Body of pancreas (tissue), 4 donors: ENCODE results near the gene SPRY4. TPM values are rescaled to one million over a fixed set of nuclear protein-coding genes. Genes with fewer than 3 reads are reported as not detected.
"Not testable (repeated sequence)": the region's sequence is repeated elsewhere in the genome, so short reads cannot be mapped to it uniquely, and the experiment has no call there.

Experiments used
- ATAC-seq: fragments of 150-250 bp; one replicate; pipeline ENCODE4 v1.9.1; 2016
- DNase-seq, 4 donors: peaks; one replicate each; pipeline ENCODE4 v3.0.0-alpha.2; 2019
- H3K27ac ChIP-seq, 4 donors: fragments of 200-600 bp; sonication (generic); 1 replicate in 3 of 4; 2 replicates in 1 of 4; pipeline versions ENCODE4 v1.5.1 to v1.6.1; 2016 to 2019; ENCODE audit warnings: mild to moderate bottlenecking in 1 of 4, mixed read lengths in 1 of 4, moderate library complexity in 1 of 4
- H3K27me3 ChIP-seq, 2 donors: fragments of 200-600 bp; sonication (generic); one replicate each; pipeline ENCODE4 v1.6.0; 2016; ENCODE audit warnings: mild to moderate bottlenecking in 1 of 2
- H3K36me3 ChIP-seq, 2 donors: fragments of 200-600 bp; sonication (generic); replicated peaks in 1 of 2; 2 replicates each; pipeline ENCODE4 v1.5.1; 2016; ENCODE audit warnings: low read depth in 2 of 2; ENCODE audit not compliant: insufficient read depth in 1 of 2
- H3K4me1 ChIP-seq: fragments of 200-600 bp; sonication (generic); one replicate; pipeline ENCODE4 v1.6.0; 2016
- H3K4me3 ChIP-seq, 2 donors: fragments of 200-600 bp; sonication (generic); 1 replicate in 1 of 2; 2 replicates in 1 of 2; pipeline ENCODE4 v1.5.1; 2016 to 2019
- H3K9me3 ChIP-seq, 3 donors: fragments of 200-600 bp; sonication (generic); 1 replicate in 2 of 3; 2 replicates in 1 of 3; pipeline ENCODE4 v1.5.1; 2016
- POLR2A ChIP-seq, 3 donors: fragments of 450-650 bp; IDR thresholded peaks; one replicate each; pipeline ENCODE4 v1.6.1; 2016; ENCODE audit warnings: antibody characterized with exemption in 3 of 3, mild to moderate bottlenecking in 2 of 3
- WGBS, 2 donors: methylation state at CpG; one replicate each; pipeline ENCODE4 v1.1.5; 2017; 5-methylcytosine and 5-hydroxymethylcytosine counted together
- intact Hi-C: fragments of 100-400 bp; cut with DNase I; formaldehyde crosslinking; loops from one replicate; pipeline ENCODE4 v1.15.1; 2023
- total RNA-seq, 2 donors: library from RNA; depleted of rRNA; stranded (reverse); fragments of >200 nt; gene quantifications; one replicate each; pipeline ENCODE4 v1.1.0, GENCODE V29; 2016
- TF ChIP-seq, protein P1 (sequence below), 7 experiments: fragments of 450-650 bp in 4 of 7; fragments of 200-600 bp in 3 of 7; sonication (generic) in 3 of 7; IDR thresholded peaks; one replicate each; pipeline ENCODE4 v1.5.1; 2016 to 2019; ENCODE audit warnings: antibody characterized with exemption in 7 of 7

Gene SPRY4
- total RNA-seq, 2 donors from 2014 or later, result 6.7 to 18.5 TPM

DNA sequence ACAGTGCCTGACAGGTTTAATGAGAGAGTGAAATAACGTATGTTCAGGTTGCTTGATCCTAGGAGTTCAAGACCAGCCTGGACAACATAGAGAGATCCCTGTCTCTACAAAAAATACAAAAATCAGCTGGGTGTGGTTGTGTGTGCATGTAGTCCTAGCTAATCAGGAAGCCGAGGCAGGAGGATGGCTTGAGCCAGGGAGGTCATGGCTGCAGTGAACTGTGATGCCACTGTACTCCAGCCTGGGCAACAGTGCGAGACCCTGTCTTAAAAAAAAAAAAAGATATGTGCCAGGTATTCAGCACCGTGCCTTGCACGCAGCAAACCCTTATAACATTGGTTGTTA is 38.8 kb upstream of the SPRY4 start:
- no peak for TF ChIP-seq POLR2A (IDR thresholded peaks at IDR 0.05)
- TF ChIP-seq, protein P1, sequence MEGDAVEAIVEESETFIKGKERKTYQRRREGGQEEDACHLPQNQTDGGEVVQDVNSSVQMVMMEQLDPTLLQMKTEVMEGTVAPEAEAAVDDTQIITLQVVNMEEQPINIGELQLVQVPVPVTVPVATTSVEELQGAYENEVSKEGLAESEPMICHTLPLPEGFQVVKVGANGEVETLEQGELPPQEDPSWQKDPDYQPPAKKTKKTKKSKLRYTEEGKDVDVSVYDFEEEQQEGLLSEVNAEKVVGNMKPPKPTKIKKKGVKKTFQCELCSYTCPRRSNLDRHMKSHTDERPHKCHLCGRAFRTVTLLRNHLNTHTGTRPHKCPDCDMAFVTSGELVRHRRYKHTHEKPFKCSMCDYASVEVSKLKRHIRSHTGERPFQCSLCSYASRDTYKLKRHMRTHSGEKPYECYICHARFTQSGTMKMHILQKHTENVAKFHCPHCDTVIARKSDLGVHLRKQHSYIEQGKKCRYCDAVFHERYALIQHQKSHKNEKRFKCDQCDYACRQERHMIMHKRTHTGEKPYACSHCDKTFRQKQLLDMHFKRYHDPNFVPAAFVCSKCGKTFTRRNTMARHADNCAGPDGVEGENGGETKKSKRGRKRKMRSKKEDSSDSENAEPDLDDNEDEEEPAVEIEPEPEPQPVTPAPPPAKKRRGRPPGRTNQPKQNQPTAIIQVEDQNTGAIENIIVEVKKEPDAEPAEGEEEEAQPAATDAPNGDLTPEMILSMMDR (IDR thresholded peaks at IDR 0.05), result no peak
- Histone ChIP-seq H3K9me3 (no peaks in the 10 kb centered on the region), H3K36me3 (no peaks in the 10 kb centered on the region), H3K4me3 (no peak overlapping the region), H3K27ac (peak overlapping the region in 3 of 4 donors; percentile 75 to 76 (median 75)), H3K4me1 (peaks cover 25% of the 10 kb centered on the region), H3K27me3 (no peaks in the 10 kb centered on the region)
- ATAC-seq, result no peak
- WGBS, 2 donors, result 87 to 91% methylated on average over 5 of the region's 5 CpGs
- no peak for DNase-seq
- intact Hi-C loops, result no loop called here

DNA sequence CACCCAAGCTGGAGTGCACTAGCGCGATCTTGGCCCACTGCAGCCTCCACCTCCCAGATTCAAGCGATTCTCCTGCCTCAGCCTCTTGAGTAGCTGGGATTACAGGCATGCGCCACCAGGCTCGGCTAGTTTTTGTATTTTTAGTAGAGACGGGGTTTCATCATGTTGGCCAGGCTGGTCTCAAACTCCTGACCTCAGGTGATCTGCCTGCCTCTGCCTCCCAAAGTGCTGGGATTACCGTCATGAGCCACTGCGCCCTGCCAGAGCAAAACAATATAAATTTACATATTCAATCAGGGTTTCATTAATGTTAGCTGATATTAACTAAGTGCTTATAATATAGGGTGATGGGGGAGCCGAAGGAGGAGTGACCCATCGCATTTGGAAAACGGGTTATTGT is 37.4 kb upstream of the SPRY4 start:
- H3K27ac ChIP-seq, result peak overlapping the region; percentile 63 to 76 (median 75)
- H3K36me3 ChIP-seq, H3K9me3 ChIP-seq, DNase-seq, ATAC-seq, H3K27me3 ChIP-seq, intact Hi-C loops, H3K4me3 ChIP-seq: not testable (repeated sequence)
- peaks cover 38% of the 10 kb centered on the region for H3K4me1 ChIP-seq
- WGBS, 2 donors, result 79 to 87% methylated on average over 11 of the region's 11 CpGs

DNA sequence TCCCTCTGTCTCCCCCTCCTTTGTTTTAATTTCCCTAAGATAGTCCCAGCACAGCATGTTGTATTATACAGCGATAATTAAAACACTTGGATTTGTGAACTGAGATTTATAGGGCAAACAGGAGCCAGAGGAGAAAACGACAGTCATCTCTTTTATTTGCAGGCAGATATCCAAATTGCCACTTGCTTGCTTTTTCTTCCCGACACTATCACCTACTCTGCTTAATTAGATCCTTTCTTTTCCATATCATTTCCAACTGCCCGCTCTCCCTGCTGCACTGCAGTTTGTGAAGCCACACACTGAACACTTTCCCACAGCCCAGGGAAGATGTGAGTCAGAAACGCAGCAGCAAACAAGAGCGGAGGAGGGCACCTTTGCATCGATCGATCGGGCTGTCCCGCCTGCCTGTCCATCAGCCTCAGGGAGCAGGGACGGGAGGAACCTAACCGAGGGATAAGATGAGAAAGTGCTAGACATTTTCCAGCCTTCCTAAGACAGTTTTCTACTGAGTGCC is 35.8 kb upstream of the SPRY4 start:
- WGBS, 2 donors, result 14 to 18% methylated on average over 11 to 12 of the region's 12 CpGs
- H3K4me1 ChIP-seq, result peaks cover 46% of the 10 kb centered on the region

DNA sequence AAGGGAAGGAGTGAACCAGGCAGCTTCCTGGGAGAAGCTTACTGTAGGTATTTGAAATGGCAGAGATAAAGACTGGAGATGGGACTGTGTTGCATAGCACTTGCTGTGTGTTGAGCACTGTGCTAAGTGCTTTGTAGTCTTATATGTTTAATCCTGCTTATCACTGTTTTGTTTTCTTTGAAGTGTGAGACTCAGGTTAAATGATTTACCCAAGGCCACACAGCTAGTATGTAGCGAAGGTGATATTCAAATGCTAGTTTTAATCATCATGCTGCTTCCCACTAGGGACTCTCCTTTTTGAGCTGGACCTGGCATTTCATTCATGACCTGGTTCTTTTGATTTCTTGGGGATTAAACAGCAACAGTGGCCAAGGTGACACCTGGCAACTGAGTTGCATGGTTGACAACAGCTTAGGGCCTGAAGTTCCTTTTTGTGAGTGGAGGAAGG is 35.3 kb upstream of the SPRY4 start:
- WGBS, 2 donors, result 16 to 22% methylated on average over 1 of the region's 1 CpG
- DNase-seq (no peak), ATAC-seq (no peak)
- H3K4me1 ChIP-seq, result peaks cover 46% of the 10 kb centered on the region
- no peak overlapping the region for H3K4me3 ChIP-seq
- intact Hi-C loops, result no loop called here
- no peak for TF ChIP-seq POLR2A (IDR thresholded peaks at IDR 0.05)
- TF ChIP-seq, protein P1 (IDR thresholded peaks at IDR 0.05), result no peak
- H3K27ac ChIP-seq, result peak overlapping the region in 3 of 4 donors; percentile 4 to 57 (median 35)
- H3K27me3 ChIP-seq, result no peaks in the 10 kb centered on the region
- H3K36me3 ChIP-seq, result no peaks in the 10 kb centered on the region
- no peaks in the 10 kb centered on the region for H3K9me3 ChIP-seq

More for the DNA sequence above, 35.8 kb upstream of the SPRY4 start:
- DNase-seq (peak; percentile 27 to 66 (median 48)), ATAC-seq (no peak)
- intact Hi-C loops, result no loop called here
- Histone ChIP-seq H3K27ac (peak overlapping the region in 3 of 4 donors; percentile 4 to 57 (median 35)), H3K9me3 (no peaks in the 10 kb centered on the region), H3K4me3 (no peak overlapping the region), H3K36me3 (no peaks in the 10 kb centered on the region), H3K27me3 (no peaks in the 10 kb centered on the region)
- TF ChIP-seq, protein P1 (IDR thresholded peaks at IDR 0.05), result no peak
- peak in 1 of 3 donors; percentile 23 for TF ChIP-seq POLR2A (IDR thresholded peaks at IDR 0.05)

DNA sequence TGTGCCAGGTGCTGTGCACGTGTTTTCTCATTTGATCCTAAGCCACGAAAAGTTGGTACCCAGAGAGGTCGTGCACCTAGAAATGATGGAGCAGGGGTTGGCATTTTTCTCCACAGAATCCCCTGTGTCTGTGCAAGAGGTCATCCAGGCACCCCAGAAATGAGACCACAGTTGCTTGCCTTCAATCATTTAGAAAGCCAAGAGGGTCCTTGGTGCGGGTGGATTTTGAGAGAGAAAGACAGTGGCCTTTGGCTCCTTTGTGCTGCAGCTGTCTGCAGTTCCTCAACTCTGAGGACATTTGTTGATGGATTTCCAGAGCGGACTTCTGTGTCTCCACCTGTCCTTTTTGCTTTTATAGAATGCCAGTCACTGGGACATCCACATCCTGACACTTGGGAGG is 33.8 kb upstream of the SPRY4 start:
- H3K4me3 ChIP-seq, result no peak overlapping the region
- H3K27me3 ChIP-seq, result no peaks in the 10 kb centered on the region
- DNase-seq, result no peak
- no peak for ATAC-seq
- WGBS, 2 donors, result 65 to 70% methylated on average over 5 of the region's 5 CpGs
- TF ChIP-seq, protein P1 (IDR thresholded peaks at IDR 0.05), result no peak
- TF ChIP-seq POLR2A (IDR thresholded peaks at IDR 0.05), result no peak
- H3K27ac ChIP-seq, result no peak overlapping the region
- H3K36me3 ChIP-seq, result no peaks in the 10 kb centered on the region
- intact Hi-C loops, result no loop called here
- peaks cover 46% of the 10 kb centered on the region for H3K4me1 ChIP-seq
- H3K9me3 ChIP-seq, result no peaks in the 10 kb centered on the region
